GM19023 (cell line): Measurements from ENCODE around the gene CNGA2.
"Not testable (repeated sequence)": the region's sequence is repeated elsewhere in the genome, so short reads cannot be mapped to it uniquely, and the experiment has no call there.

Experiments
- ATAC-seq: cut with Tn5 transposase; IDR thresholded peaks from one replicate; pipeline ENCODE4 v1.9.1; 2021; ENCODE audit warnings: mild to moderate bottlenecking, moderate library complexity; ENCODE audit not compliant: unreplicated experiment

Gene CNGA2

GRCh38 chrX:151734446-151734845 is at the start of gene CNGA2:
TSS of gene CNGA2 (plus strand) at chrX:151734746. CDS start at chrX:151738484, 3,738 bp downstream.
- ATAC-seq: no peak

DNA sequence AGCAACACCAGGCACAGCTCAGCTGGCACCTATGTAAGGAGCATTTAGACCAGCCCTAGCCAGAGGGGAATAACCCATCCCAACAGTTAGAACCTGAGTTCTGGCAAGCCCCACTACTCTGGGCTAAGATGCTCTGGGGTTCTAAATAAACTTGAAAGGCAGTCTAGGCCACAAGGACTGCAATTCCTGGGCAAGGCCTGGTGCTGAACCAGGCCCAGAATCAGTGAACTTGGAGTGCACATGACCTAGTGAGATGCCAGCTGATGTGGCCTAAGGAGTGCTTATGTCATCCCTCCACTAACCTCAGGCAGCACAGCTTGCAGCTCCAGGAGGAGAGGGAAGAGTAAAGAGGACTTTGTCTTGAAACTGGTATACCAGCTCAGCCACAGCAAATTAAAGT is 46.9 kb upstream of the CNGA2 start:
- ATAC-seq: no peak

- no peak for ATAC-seq
Observed at GRCh38 chrX:151688695-151689094, 45.9 kb upstream of the CNGA2 start.

DNA sequence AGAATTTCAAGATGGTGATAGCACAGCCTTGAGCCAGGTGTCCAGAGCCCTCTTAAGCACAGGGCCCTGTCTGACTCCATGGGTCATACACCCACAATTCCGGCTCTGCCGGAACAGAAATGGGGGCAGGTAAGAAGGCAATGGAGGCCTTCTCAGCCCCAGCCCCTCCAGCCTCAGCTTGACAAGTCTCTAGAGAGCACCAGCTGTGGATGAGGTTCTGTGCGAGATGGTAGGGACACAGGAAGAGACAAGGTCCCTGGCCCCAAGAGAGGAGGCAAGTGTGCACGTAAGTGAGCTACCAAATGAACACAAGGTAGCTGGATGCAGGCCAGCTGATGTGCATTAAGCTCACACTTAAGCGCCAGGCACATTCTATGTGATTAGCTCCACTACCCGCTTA is 41.7 kb upstream of the CNGA2 start:
- no peak for ATAC-seq

DNA sequence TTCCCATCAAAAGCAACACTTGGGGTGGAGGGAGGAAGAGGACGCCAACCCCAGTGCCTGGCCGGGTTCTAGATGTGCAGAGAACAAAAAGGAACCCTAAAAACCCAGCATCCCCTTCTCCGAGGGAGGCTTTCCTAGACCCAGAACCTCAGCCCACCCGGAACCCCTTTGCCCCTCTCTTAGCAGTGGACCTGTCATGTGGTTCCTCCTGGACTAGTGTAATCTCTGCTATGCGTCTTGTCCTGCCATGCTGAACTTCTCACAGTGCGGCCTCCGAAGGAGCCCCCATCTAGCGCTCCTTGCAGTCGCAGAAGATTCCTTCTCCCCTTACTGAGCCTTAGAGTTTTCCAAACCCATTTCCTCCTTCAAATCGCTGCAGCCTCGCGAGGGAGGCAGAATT is 40.4 kb upstream of the CNGA2 start:
- no peak for ATAC-seq

- no peak for ATAC-seq
Observed at GRCh38 chrX:151694661-151695582, 39.6 kb upstream of the CNGA2 start, which contains the start of gene PRRG3. TSS of gene PRRG3 (plus strand) at chrX:151695458. CDS start at chrX:151698815, 3,357 bp downstream.

- ATAC-seq: no peak
Observed at GRCh38 chrX:151695583-151696340, 38.8 kb upstream of the CNGA2 start.

- not testable (repeated sequence) for ATAC-seq
Observed at GRCh38 chrX:151697082-151697481, 37.5 kb upstream of the CNGA2 start.

GRCh38 chrX:151697522-151697921 is 37.0 kb upstream of the CNGA2 start:
- no peak for ATAC-seq

DNA sequence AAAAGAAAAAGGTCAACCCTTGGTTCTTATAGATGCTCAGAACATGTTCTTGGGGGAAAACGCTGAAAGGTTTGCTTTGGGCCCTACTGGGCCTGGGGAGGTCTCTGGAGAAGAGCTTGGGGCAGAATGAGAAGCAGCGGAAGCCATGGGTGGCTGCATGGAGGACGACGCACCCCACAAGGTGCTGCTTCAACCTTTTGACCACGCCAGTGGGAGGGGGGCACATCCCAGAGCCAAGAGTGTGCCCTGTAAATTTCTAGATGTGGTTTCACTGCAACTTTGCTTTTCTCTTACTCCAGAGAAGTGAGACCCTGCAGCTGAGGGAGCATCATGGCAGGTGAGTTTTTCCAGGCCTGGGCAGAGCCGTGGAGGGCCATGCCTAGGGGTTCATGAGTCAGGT is 36.1 kb upstream of the CNGA2 start:
- ATAC-seq: no peak

- no peak for ATAC-seq
Observed at GRCh38 chrX:151699746-151700145, 34.8 kb upstream of the CNGA2 start.

GRCh38 chrX:151700581-151700980 is 34.0 kb upstream of the CNGA2 start:
- no peak for ATAC-seq

- no peak for ATAC-seq
Observed at GRCh38 chrX:151701071-151701470, 33.5 kb upstream of the CNGA2 start.

GRCh38 chrX:151701531-151701930 is 33.0 kb upstream of the CNGA2 start:
- ATAC-seq: no peak

DNA sequence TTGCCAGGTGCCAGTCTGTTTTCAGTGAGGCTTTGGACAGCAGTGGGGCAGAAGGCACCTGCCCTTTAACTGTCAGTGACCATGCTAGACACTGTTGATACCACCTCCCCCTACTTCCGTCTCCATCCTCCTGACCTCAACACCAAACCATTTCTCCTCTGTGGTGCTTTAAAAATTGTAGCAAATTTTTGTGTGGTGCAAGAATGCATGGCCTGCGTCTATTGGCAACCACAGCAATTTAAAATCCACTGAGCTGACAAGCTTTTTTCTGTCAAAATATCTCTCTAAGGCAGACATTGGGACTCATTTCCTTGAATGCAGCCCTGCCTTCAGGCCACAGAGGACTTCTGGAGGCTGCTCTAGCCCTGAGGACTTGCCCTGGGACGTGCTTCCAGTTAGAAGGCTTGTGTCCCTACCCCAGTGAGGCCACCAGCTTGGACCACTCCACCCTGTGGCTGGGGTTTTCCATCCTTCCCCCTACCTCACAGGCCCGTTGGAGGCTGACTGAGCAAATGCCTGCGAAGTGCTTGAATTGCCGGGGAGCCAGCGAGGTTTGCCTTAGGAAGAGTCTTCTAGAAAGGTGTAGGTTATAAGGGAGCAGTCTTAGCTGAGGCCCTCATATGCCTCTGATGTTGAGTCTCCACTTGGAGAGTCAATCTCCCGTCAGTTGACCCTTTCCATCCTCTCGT is 32.4 kb upstream of the CNGA2 start:
- no peak for ATAC-seq

DNA sequence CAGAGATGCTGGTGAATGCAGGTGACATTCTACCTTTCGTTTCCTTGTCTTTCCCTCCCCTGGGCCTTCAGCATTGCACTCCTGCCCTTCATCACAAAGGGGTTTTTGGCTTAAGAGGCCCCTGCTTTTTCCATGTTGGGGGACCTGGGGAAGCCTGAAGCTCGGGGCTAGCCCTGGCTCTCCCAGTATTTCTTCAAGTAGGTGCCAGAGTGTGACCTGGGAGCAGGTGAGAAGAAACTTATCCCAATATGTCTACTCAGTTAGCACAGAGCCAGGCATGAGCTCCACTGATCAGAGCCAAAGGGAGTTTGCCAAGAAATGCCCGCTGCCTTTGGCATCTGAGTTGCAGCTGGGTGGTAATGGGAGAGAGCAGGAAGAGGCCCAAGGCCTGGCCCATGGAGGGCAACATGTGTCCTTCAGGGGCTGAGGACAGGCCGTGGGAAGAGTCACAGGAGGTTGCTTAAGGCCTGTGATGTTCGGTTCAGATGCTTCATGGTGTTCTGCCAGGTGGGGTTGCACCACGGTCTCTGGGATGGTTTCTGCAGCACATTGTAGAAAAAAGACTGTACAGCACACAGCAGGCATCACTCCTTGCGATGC is 31.7 kb upstream of the CNGA2 start:
- ATAC-seq: no peak

GRCh38 chrX:151703487-151703886 is 31.1 kb upstream of the CNGA2 start:
- no peak for ATAC-seq

- no peak for ATAC-seq
Observed at GRCh38 chrX:151704041-151704663, 30.4 kb upstream of the CNGA2 start.

DNA sequence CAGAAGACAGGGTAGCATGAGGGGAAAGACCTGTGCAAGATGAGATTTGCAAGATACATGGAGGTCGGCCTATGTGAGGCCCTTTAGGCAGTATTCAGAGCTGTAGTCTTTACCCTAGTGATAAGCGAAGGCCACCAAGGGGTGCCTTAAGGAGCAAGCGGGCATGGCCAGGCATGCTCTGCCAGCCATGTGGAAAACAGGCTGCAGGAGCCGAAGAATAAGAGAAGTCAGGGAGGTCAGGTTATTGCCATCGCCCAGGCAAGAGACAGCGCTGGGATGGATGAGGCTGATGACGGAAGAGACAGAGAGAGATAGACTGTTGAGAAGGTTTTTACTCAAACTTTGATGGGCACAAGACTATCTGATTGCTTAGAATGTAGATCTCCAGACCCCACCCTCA is 25.7 kb upstream of the CNGA2 start:
- no peak for ATAC-seq

DNA sequence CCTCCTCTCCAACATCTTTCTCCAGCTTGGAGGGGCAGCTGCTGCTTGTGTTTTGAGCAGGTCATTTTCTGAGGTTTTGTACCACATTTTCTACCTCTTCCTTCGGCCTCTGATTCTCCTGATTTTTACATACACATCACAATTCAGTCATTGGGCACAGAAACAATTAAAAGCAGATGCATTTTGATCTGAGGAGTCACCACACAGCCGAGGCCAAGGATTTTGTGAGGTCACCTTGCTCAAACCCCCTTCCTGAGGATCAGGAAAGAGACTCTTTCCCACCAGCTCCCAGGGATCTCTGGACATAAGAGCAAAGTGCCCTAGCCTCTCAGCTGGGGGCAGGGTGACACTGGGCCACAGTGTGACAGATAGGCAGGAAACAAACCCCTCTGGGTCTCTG is 24.1 kb upstream of the CNGA2 start:
- no peak for ATAC-seq
